K562 (cell line): ENCODE measurements around the gene STAT6. TPM values are rescaled to one million over a fixed set of nuclear protein-coding genes. Genes with fewer than 3 reads are reported as not detected.

ENCODE experiments used
- ATF7 ChIP-seq: fragments of 450-650 bp; IDR thresholded peaks from 2 replicates; pipeline ENCODE4 v1.7.1; 2014; ENCODE audit warnings: mild to moderate bottlenecking, moderate library complexity
- MTF1 ChIP-seq: fragments of 250-450 bp; sonication (Bioruptor Pico); IDR thresholded peaks from 2 replicates; pipeline ENCODE4 v1.9.0; 2021; ENCODE audit warnings: moderate library complexity, mild to moderate bottlenecking, inconsistent platforms, borderline replicate concordance
- NUFIP1 ChIP-seq: fragments of 450-650 bp; IDR thresholded peaks from 2 replicates; pipeline ENCODE4 v1.6.1; 2018; ENCODE audit not compliant: partially characterized antibody
- PTTG1 ChIP-seq: fragments of 450-650 bp; IDR thresholded peaks from 2 replicates; pipeline ENCODE4 v1.6.1; 2016; ENCODE audit warnings: low read depth, mild to moderate bottlenecking, missing genetic modification characterization, missing compliant biosample characterization
- PURB ChIP-seq: sonication (generic); formaldehyde crosslinking; IDR thresholded peaks from 2 replicates; pipeline ENCODE4 v1.9.0; 2021; ENCODE audit warnings: low read depth, mild to moderate bottlenecking, missing genetic modification reagents
- SRSF1 ChIP-seq: fragments of 200-400 bp; formaldehyde crosslinking; IDR thresholded peaks from 2 replicates; pipeline ENCODE4 v1.6.1; 2017; ENCODE audit warnings: mild to moderate bottlenecking, low read depth, low read length, moderate library complexity
- STAT5A ChIP-seq: IDR thresholded peaks from 2 replicates; pipeline ENCODE4 v1.6.1; 2012; ENCODE audit warnings: low read length, inconsistent platforms, borderline replicate concordance
- SUPT5H ChIP-seq: fragments of 450-650 bp; IDR thresholded peaks from 2 replicates; pipeline ENCODE4 v1.6.1; 2016
- YY1 ChIP-seq, 3 experiments: IDR thresholded peaks; 2 replicates each; pipeline ENCODE4 v1.6.1; 2011; ENCODE audit warnings: low read length in 2 of 3, mild to moderate bottlenecking in 2 of 3, moderate library complexity in 2 of 3, borderline replicate concordance in 1 of 3, control low read depth in 1 of 3, low read depth in 1 of 3; ENCODE audit not compliant: insufficient read depth in 3 of 3, insufficient replicate concordance in 2 of 3, control insufficient read depth in 1 of 3, insufficient read length in 1 of 3; ENCODE audit errors: extremely low read depth in 1 of 3
- ZBTB7A ChIP-seq: IDR thresholded peaks from 2 replicates; pipeline ENCODE4 v1.6.1; 2011; ENCODE audit warnings: low read depth, mild to moderate bottlenecking, low read length, moderate library complexity, borderline replicate concordance; ENCODE audit not compliant: control insufficient read depth
- ZFPM2 ChIP-seq: fragments of 250-450 bp; sonication (Bioruptor Pico); IDR thresholded peaks from 2 replicates; pipeline ENCODE4 v1.5.1; 2022; ENCODE audit warnings: mild to moderate bottlenecking
- ZNF197 ChIP-seq: fragments of 200-800 bp; sonication (Bioruptor generic); IDR thresholded peaks from 2 replicates; pipeline ENCODE4 v1.6.1; 2016; ENCODE audit warnings: low read depth, missing genetic modification characterization, missing compliant biosample characterization
- ZNF324 ChIP-seq: fragments of 250-450 bp; sonication (Bioruptor Pico); IDR thresholded peaks from 2 replicates; pipeline ENCODE4 v1.4.0; 2020; ENCODE audit warnings: mild to moderate bottlenecking
- ZNF408 ChIP-seq: fragments of 250-450 bp; sonication (Bioruptor Pico); IDR thresholded peaks from 2 replicates; pipeline ENCODE4 v1.4.0; 2020; ENCODE audit warnings: low read depth, mild to moderate bottlenecking, moderate library complexity
- ZNF431 ChIP-seq: sonication (generic); formaldehyde crosslinking; IDR thresholded peaks from 2 replicates; pipeline ENCODE4 v1.8.0; 2022; ENCODE audit warnings: mild to moderate bottlenecking, missing genetic modification reagents
- ZNF584 ChIP-seq: fragments of 200-800 bp; sonication (Bioruptor generic); IDR thresholded peaks from 2 replicates; pipeline ENCODE4 v1.6.1; 2016; ENCODE audit warnings: low read depth, mild to moderate bottlenecking, missing genetic modification characterization, missing compliant biosample characterization
- ZNF699 ChIP-seq: fragments of 250-450 bp; sonication (Bioruptor Pico); IDR thresholded peaks from 2 replicates; pipeline ENCODE4 v1.8.0; 2021; ENCODE audit warnings: mild to moderate bottlenecking, moderate library complexity; ENCODE audit not compliant: insufficient replicate concordance
- polyA plus RNA-seq, 8 experiments: library from polyadenylated mRNA; depleted of rRNA in 4 of 8; stranded (reverse) in 5 of 8; unstranded in 3 of 8; fragments of >200 nt; fragmentation: Nextera tagmentation in 2 of 8; fragmentation: Illumina TruSeq in 1 of 8; extraction: Ambion mirVana in 2 of 8; extraction: Trizol in 1 of 8; gene quantifications; 2 replicates each; pipeline versions ENCODE4 v1.2.1 to v1.2.3, GENCODE V29; 2011 to 2014; ENCODE audit warnings: inconsistent platforms in 1 of 8, missing spikeins in 1 of 8
- total RNA-seq, 7 experiments: library from RNA; depleted of rRNA in 6 of 7; stranded (reverse); fragments of >200 nt in 6 of 7; fragmentation: Illumina TruSeq in 2 of 7; extraction: Trizol in 2 of 7; gene quantifications; 2 replicates each; pipeline versions ENCODE4 v1.2.1 to v1.2.3, GENCODE V29; 2011 to 2021; ENCODE audit warnings: low replicate concordance in 1 of 7
- TF ChIP-seq, protein P1 (sequence below): fragments of 450-650 bp; IDR thresholded peaks from 2 replicates; pipeline ENCODE4 v1.6.1; 2017; ENCODE audit warnings: antibody characterized with exemption
- TF ChIP-seq, protein P2 (sequence below): sonication (generic); formaldehyde crosslinking; IDR thresholded peaks from 2 replicates; pipeline ENCODE4 v1.8.0; 2023; ENCODE audit warnings: mild to moderate bottlenecking, missing genetic modification reagents
- TF ChIP-seq, protein P3 (sequence below): sonication (generic); formaldehyde crosslinking; IDR thresholded peaks from 2 replicates; pipeline ENCODE4 v1.8.0; 2022; ENCODE audit warnings: missing genetic modification reagents, mild to moderate bottlenecking, moderate library complexity, borderline replicate concordance
- TF ChIP-seq, protein P4 (sequence below): sonication (generic); formaldehyde crosslinking; IDR thresholded peaks from 2 replicates; pipeline ENCODE4 v1.8.1; 2023; ENCODE audit warnings: mild to moderate bottlenecking, missing genetic modification reagents

The STAT6 gene
- total and polyA plus RNA-seq, 9 of the 15 experiments (the other 6 are each of a cell fraction or from before 2014, with no cell fraction given): 2.4 to 49.5 (median 26.5) TPM

DNA sequence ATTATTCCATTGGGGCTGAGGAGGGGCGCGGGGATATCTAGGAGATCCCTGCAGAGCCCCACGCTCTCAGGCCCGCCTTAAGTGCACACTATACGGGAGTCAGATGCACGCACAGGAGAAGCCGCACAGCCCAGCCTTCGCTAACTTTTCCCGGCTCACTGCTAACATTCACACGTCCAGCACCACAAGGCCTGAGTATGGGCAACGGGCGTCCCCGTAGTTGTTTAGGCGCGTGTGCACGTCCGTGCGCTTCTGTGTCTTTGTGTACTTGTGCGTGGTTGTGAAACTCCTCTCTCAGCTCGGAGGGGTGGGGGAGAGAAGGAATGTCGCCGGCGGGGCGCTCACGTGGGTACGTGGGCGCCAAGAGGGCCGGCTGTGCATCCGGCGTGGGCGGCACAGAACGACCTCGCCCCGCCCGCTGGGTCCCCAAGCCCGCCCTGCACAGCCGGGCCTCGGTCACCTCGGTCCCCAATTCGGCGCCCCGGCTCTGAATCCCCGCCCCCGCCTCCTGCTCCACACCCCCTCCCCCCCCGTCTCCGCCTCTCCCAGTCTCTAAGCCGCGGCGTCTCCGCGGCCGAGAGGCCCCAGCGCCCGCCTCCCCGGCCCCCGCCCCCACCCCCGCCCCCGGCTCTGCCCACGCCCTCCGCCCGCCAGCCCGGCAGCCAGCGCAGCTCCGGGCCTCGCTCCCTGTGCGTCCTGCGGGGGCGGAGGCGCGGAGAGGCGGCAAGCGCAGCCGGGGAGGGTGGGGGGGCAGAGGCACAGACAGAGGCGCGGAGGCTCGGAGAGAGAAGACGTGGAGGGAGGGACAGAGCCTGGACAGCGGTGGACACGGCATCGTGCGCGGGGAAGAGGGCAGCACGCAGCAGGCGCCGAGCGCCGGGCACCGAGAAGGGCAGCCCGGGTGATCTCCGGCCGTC lies 22.6 kb downstream of the STAT6 start, which contains the start of gene NAB2 (continued):
- TF ChIP-seq, protein P1, sequence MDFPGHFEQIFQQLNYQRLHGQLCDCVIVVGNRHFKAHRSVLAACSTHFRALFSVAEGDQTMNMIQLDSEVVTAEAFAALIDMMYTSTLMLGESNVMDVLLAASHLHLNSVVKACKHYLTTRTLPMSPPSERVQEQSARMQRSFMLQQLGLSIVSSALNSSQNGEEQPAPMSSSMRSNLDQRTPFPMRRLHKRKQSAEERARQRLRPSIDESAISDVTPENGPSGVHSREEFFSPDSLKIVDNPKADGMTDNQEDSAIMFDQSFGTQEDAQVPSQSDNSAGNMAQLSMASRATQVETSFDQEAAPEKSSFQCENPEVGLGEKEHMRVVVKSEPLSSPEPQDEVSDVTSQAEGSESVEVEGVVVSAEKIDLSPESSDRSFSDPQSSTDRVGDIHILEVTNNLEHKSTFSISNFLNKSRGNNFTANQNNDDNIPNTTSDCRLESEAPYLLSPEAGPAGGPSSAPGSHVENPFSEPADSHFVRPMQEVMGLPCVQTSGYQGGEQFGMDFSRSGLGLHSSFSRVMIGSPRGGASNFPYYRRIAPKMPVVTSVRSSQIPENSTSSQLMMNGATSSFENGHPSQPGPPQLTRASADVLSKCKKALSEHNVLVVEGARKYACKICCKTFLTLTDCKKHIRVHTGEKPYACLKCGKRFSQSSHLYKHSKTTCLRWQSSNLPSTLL: no peak
- TF ChIP-seq ZFPM2 (CRISPR knock-in tag) (0 out of 2 replicates have a peak, but pooled peaks have one; percentile 21), ZBTB7A (no peak; the same call in 1 of the 2 replicates), ZNF197 (CRISPR knock-in tag) (no peak), PURB (CRISPR knock-in tag) (no peak), STAT5A (no peak), ZNF431 (CRISPR knock-in tag) (0 out of 2 replicates have a peak, but pooled peaks have one; percentile 55), MTF1 (no peak), SUPT5H (peak; percentile 67), ZNF408 (no peak), ZNF699 (CRISPR knock-in tag) (no peak), PTTG1 (tag) (no peak), SRSF1 (no peak), ZNF584 (CRISPR knock-in tag) (0 out of 2 replicates have a peak, but pooled peaks have one; percentile 37), ATF7 (no peak; the same call in 1 of the 2 replicates), NUFIP1 (no peak), YY1 (IDR thresholded peaks at IDR 0.05; ENCODE audit: borderline replicate concordance in 1 of 3, control insufficient read depth in 1 of 3, extremely low read depth in 1 of 3, insufficient read depth in 3 of 3, insufficient read length in 1 of 3, insufficient replicate concordance in 2 of 3, low read depth in 1 of 3, low read length in 2 of 3) (peak in 1 of 3 experiments; percentile 58), ZNF324 (CRISPR knock-in tag) (0 out of 2 replicates have a peak, but pooled peaks have one; percentile 6)
- TF ChIP-seq, protein P2, sequence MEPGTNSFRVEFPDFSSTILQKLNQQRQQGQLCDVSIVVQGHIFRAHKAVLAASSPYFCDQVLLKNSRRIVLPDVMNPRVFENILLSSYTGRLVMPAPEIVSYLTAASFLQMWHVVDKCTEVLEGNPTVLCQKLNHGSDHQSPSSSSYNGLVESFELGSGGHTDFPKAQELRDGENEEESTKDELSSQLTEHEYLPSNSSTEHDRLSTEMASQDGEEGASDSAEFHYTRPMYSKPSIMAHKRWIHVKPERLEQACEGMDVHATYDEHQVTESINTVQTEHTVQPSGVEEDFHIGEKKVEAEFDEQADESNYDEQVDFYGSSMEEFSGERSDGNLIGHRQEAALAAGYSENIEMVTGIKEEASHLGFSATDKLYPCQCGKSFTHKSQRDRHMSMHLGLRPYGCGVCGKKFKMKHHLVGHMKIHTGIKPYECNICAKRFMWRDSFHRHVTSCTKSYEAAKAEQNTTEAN (CRISPR knock-in tag): no peak
- TF ChIP-seq, protein P3, sequence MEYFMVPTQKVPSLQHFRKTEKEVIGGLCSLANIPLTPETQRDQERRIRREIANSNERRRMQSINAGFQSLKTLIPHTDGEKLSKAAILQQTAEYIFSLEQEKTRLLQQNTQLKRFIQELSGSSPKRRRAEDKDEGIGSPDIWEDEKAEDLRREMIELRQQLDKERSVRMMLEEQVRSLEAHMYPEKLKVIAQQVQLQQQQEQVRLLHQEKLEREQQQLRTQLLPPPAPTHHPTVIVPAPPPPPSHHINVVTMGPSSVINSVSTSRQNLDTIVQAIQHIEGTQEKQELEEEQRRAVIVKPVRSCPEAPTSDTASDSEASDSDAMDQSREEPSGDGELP (CRISPR knock-in tag): peak; percentile 72
- TF ChIP-seq, protein P4, sequence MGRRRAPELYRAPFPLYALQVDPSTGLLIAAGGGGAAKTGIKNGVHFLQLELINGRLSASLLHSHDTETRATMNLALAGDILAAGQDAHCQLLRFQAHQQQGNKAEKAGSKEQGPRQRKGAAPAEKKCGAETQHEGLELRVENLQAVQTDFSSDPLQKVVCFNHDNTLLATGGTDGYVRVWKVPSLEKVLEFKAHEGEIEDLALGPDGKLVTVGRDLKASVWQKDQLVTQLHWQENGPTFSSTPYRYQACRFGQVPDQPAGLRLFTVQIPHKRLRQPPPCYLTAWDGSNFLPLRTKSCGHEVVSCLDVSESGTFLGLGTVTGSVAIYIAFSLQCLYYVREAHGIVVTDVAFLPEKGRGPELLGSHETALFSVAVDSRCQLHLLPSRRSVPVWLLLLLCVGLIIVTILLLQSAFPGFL (CRISPR knock-in tag): no peak
